Measurements from ENCODE around the gene FOXC2. TPM values are rescaled to one million over a fixed set of nuclear protein-coding genes. Genes with fewer than 3 reads are reported as not detected.
A peak's percentile ranks its signal among the peaks of the same experiment; 100 is the strongest.

FOXC2 gene
- total RNA-seq, 6 experiments from 2014 or later: 0.20 TPM; not detected in 5

DNA sequence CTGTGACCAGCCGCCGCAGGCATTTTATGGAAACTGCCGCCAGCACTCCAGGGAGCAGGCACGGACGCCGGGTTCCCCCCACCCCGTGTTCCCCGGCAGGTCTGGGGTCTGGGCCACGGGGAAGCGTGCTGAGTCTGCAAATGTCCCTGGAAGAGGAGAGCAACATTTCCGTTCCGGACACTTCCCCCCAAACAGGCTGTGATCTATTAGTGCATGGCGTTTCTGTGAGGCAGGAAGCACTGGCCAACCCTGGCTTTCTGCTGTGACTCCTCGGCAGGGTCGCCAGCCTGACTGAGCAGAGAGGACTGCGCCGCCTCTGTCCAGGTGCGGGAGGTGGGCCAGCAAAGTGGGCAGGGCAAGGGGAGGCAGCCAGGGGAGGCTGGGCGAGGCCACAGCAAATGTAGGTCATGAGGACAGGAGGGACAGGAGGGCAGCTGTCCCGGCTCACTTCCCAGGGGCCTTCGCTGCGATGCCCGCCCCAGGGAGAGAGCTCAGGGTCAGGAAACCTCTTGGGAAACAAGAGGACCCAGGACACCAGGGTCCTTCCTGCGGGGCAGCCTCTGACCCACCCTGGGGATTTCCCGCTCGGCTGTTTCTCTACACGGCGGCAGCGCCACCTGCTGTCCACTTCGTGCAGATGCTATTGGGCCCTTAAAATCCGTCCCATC, 46.8 kb upstream of the FOXC2 start:
- ATAC-seq (peak; percentile 60 to 78 (median 75)), DNase-seq (peak in 1 of 3 donors; percentile 54)
- Histone ChIP-seq H3K4me3 (no peak overlapping the region), H3K27me3 (peaks cover 0 to 13% of the 10 kb centered on the region in 2 donors), H3K4me1 (no peaks in the 10 kb centered on the region), H3K9me3 (no peaks in the 10 kb centered on the region), H3K36me3 (no peaks in the 10 kb centered on the region), H3K27ac (no peak overlapping the region)
- WGBS (ENCODE audit: insufficient coverage, low coverage, low lambda C conversion rate, missing lambda C conversion rate): 3% methylated on average over 13 of the region's 31 CpGs
- intact Hi-C loops (cut with DNase I): loop anchor here (5.0 kb wide), 2 partner anchors 182 to 447 kb away; no protein-coding TSS in a partner anchor
- TF ChIP-seq POLR2A (IDR thresholded peaks at IDR 0.05): no peak
- TF ChIP-seq, protein P1, sequence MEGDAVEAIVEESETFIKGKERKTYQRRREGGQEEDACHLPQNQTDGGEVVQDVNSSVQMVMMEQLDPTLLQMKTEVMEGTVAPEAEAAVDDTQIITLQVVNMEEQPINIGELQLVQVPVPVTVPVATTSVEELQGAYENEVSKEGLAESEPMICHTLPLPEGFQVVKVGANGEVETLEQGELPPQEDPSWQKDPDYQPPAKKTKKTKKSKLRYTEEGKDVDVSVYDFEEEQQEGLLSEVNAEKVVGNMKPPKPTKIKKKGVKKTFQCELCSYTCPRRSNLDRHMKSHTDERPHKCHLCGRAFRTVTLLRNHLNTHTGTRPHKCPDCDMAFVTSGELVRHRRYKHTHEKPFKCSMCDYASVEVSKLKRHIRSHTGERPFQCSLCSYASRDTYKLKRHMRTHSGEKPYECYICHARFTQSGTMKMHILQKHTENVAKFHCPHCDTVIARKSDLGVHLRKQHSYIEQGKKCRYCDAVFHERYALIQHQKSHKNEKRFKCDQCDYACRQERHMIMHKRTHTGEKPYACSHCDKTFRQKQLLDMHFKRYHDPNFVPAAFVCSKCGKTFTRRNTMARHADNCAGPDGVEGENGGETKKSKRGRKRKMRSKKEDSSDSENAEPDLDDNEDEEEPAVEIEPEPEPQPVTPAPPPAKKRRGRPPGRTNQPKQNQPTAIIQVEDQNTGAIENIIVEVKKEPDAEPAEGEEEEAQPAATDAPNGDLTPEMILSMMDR (IDR thresholded peaks at IDR 0.05): peak; percentile 69 to 98 (median 92)

DNA sequence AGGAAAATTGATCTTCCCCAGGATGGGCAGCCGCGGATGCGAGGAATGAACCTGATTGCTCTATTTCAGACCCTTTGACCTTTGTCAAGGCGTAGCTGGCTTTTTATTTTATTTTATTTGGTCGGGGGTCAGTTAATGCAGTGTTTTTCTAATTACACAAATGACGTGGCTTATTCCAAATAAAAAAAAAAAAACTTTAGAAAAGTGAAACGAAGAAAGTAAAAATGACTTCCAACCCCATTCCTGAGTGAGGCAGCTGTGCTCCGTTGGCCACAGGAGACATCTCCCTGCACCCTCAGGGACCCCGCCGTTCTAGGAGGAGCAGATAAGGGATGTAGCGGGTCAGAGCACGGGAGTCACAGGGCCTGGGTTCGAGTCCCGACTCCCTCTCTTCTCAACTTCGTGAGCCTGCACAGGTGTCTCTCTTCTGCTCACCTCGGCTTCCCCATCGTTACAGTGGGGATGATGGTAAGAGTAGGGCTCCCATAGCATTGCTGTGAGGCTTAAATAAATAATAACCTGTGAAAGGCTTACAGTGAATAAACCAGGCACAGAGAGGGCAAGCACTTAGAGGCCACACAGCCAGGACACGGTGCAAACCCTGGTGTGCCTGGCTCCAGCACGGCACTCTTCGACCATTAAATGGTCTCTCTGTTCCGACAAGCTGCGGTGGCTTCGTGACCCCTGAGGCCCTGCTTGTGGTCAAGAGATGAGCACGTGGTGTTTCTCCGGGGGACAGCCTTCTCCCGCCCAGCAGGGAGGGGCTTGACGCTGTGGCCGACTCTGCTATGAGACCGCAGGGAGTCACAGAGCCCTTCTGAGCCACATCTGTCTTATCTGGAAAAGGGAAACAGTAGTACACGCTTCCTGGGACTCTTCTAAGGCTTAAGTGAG, 46.1 kb upstream of the FOXC2 start:
- 22% methylated on average over 20 of the region's 30 CpGs for WGBS (ENCODE audit: insufficient coverage, low coverage, low lambda C conversion rate, missing lambda C conversion rate)
- Histone ChIP-seq H3K36me3 (no peaks in the 10 kb centered on the region), H3K27ac (no peak overlapping the region), H3K4me3 (no peak overlapping the region), H3K27me3 (peaks cover 0 to 5% of the 10 kb centered on the region in 2 donors), H3K4me1 (no peaks in the 10 kb centered on the region), H3K9me3 (no peaks in the 10 kb centered on the region)
- no peak for DNase-seq
- no peak for ATAC-seq
- TF ChIP-seq POLR2A (IDR thresholded peaks at IDR 0.05): no peak
- TF ChIP-seq, protein P1 (IDR thresholded peaks at IDR 0.05): no peak
- intact Hi-C loops (cut with DNase I): no loop called here

DNA sequence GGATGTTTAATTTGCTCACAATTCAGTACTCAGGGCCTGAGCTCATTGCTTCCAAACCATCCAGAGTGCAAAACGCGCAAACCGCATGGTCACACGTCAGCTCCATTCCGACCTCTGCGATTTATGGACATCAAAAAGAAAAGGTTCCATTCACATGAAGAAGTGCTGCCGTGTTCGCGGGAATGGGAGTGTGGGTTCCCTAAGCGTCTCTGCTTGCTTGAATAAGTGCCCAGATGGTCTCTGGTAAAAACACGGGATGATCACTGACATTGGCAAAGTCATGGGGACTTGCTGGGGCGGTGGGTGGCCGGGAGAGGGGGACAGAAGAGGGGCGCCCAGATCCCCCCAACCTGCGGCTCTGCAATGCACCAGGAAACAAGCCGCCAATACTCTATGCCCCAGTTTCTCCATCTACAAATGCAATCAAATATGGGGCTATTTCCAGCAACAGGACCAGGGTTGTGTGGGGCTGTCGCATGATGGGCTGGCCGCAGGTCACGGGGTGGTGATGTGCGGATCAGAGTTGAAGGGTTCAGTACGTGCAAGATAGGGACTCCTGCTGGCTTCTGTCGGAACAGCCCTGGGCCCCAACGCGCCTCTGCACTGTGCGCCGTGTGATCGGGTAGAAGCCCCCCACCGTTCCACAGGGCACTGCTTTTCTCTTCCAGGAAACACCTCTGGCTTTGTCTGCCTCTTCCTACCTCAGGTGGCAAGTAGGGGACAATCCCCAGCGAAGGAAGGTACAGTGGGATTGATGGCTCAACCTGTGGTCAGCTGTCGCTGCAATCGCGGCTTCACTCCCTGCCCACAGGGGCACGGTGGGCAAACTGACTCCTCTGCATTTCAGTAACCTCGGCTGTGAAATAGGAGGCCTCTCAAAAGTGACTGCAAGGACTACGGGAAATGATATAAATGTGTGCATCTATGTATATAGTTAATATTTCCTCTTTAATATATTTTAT, 45.1 kb upstream of the FOXC2 start:
- Histone ChIP-seq H3K27me3 (peaks cover 0 to 2% of the 10 kb centered on the region in 2 donors), H3K4me1 (no peaks in the 10 kb centered on the region), H3K9me3 (no peaks in the 10 kb centered on the region), H3K36me3 (no peaks in the 10 kb centered on the region), H3K4me3 (no peak overlapping the region), H3K27ac (no peak overlapping the region)
- ATAC-seq (no peak), DNase-seq (no peak)
- no peak for TF ChIP-seq POLR2A (IDR thresholded peaks at IDR 0.05)
- TF ChIP-seq, protein P1 (IDR thresholded peaks at IDR 0.05): no peak
- intact Hi-C loops (cut with DNase I): no loop called here
- WGBS (ENCODE audit: insufficient coverage, low coverage, low lambda C conversion rate, missing lambda C conversion rate): 70% methylated on average over 22 of the region's 35 CpGs

DNA sequence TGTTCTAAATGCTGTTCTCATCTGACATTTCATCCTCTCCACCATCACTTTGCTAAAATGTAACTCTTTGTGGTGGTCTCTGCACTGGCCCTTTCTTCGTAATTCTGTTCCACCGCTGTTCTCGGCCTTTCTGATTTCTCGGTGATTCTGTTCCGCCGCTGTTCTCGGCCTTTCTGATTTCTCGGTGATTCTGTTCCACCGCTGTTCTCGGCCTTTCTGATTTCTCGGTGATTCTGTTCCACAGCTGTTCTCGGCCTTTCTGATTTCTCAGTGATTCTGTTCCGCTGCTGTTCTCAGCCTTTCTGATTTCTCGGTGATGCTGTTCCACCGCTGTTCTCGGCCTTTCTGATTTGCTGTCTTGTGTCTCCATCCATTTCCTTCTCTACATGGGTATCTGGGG, 44.0 kb upstream of the FOXC2 start:
- Histone ChIP-seq H3K36me3 (no peaks in the 10 kb centered on the region), H3K27ac (no peak overlapping the region), H3K27me3 (no peaks in the 10 kb centered on the region), H3K4me1 (no peaks in the 10 kb centered on the region), H3K4me3 (no peak overlapping the region), H3K9me3 (no peaks in the 10 kb centered on the region)
- TF ChIP-seq, protein P1 (IDR thresholded peaks at IDR 0.05): no peak
- TF ChIP-seq POLR2A (IDR thresholded peaks at IDR 0.05): no peak
- intact Hi-C loops (cut with DNase I): no loop called here
- ATAC-seq: no peak
- 73% methylated on average over 15 of the region's 16 CpGs for WGBS (ENCODE audit: insufficient coverage, low coverage, low lambda C conversion rate, missing lambda C conversion rate)
- no peak for DNase-seq
